Measurements from ENCODE around the gene RASSF5. TPM values are rescaled to one million over a fixed set of nuclear protein-coding genes. Genes with fewer than 3 reads are reported as not detected.
A peak's percentile ranks its signal among the peaks of the same experiment; 100 is the strongest.

RASSF5 gene
- total and polyA plus RNA-seq, 9 of the 15 experiments (the other 6 are each of a cell fraction or from before 2014, with no cell fraction given) = 6.1 to 41.0 (median 25.2) TPM

- peaks cover 38 to 74% of the 10 kb centered on the region in 2 experiments for H3K4me1 ChIP-seq (replicated peaks in 1 of 2; ENCODE audit: control insufficient read depth in 2 of 2, insufficient read depth in 2 of 2, low read length in 2 of 2)
- in situ Hi-C loops (cut with MboI) (no loop called here), intact Hi-C loops (cut with micrococcal nuclease) (no loop called here)
- peaks cover 30% of the 10 kb centered on the region for H3K36me3 ChIP-seq (ENCODE audit: control insufficient read depth, insufficient read depth, low read length)
- peaks cover 56% of the 10 kb centered on the region for H3K79me2 ChIP-seq (ENCODE audit: control insufficient read depth, insufficient read depth, low read length)
- BruUV-seq (replicated peaks) = no TSS peak
- peak overlapping the region; percentile 78 for H3K4me2 ChIP-seq (ENCODE audit: insufficient read depth, low read length)
- H3K9me3 ChIP-seq (replicated peaks; ENCODE audit: control insufficient read depth, insufficient read depth, low read depth, low read length) = no peaks in the 10 kb centered on the region
- DNase-seq (ENCODE audit: extremely low read depth in 1 of 4, low spot score in 3 of 4) (peak in 1 of 4 experiments; percentile 35), ATAC-seq (no peak), FAIRE-seq (no peak)
- H2AFZ ChIP-seq (ENCODE audit: low read depth, low read length) = peak overlapping the region; percentile 72
- H4K20me1 ChIP-seq (replicated peaks; ENCODE audit: control insufficient read depth, insufficient read depth, low read length) = no peaks in the 10 kb centered on the region
- H3K27me3 ChIP-seq (ENCODE audit: control insufficient read depth in 2 of 2, insufficient read depth in 2 of 2, low read length in 2 of 2) = no peaks in the 10 kb centered on the region
- peak overlapping the region; percentile 81 for H3K27ac ChIP-seq (ENCODE audit: extremely low read depth, low read depth, low read length)
- ChIA-PET POLR2A (interaction anchor here (0.5 to 3.7 kb wide), 9 partner anchors 7 to 437 kb away, joined by 3 to 24 read pairs (median 4); no protein-coding TSS in a partner anchor), CTCF (ENCODE audit: low intra/inter-chr PET ratio) (interaction anchor here (0.7 kb wide), 1 partner anchor 14 kb away, joined by 3 read pairs; no protein-coding TSS in a partner anchor)
- 15% methylated on average over 6 of the region's 6 CpGs for WGBS (ENCODE audit: insufficient coverage, low coverage, missing lambda C conversion rate)
- peak; percentile 39; the same call in 1 of the 2 replicates for TF ChIP-seq E2F3 (CRISPR knock-in tag; IDR thresholded peaks at IDR 0.05)
- TF ChIP-seq CHD1 (IDR thresholded peaks at IDR 0.05; ENCODE audit: low read length) = peak; percentile 25
- TF ChIP-seq, protein P1, sequence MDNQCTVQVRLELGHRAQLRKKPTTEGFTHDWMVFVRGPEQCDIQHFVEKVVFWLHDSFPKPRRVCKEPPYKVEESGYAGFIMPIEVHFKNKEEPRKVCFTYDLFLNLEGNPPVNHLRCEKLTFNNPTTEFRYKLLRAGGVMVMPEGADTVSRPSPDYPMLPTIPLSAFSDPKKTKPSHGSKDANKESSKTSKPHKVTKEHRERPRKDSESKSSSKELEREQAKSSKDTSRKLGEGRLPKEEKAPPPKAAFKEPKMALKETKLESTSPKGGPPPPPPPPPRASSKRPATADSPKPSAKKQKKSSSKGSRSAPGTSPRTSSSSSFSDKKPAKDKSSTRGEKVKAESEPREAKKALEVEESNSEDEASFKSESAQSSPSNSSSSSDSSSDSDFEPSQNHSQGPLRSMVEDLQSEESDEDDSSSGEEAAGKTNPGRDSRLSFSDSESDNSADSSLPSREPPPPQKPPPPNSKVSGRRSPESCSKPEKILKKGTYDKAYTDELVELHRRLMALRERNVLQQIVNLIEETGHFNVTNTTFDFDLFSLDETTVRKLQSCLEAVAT (IDR thresholded peaks at IDR 0.05) = no peak
- TF ChIP-seq CREB5 (CRISPR knock-in tag; IDR thresholded peaks at IDR 0.05) = 0 out of 2 replicates have a peak, but pooled peaks have one; percentile 14
- peak; percentile 12 for TF ChIP-seq PRDM10 (IDR thresholded peaks at IDR 0.05; ENCODE audit: partially characterized antibody)
- no peaks in the 10 kb centered on the region for H3K9me1 ChIP-seq (ENCODE audit: control insufficient read depth, insufficient read depth, low read length)
- H3K9ac ChIP-seq (ENCODE audit: insufficient read depth in 1 of 2, low read depth in 2 of 2, low read length in 2 of 2) = peak overlapping the region; percentile 70 to 87
- H3K4me3 ChIP-seq = peak overlapping the region; percentile 63
Observed at GRCh38 chr1:206558794-206559671, 51.7 kb downstream of the RASSF5 start.

All from K562 (cell line).